ENCODE results near the gene SPDYE1. TPM values are rescaled to one million over a fixed set of nuclear protein-coding genes. Genes with fewer than 3 reads are reported as not detected.
"Not testable (repeated sequence)": the region's sequence is repeated elsewhere in the genome, so short reads cannot be mapped to it uniquely, and the experiment has no call there.

The SPDYE1 gene
- total RNA-seq, 2 donors from 2014 or later, result 0.17 TPM; not detected in 1

DNA sequence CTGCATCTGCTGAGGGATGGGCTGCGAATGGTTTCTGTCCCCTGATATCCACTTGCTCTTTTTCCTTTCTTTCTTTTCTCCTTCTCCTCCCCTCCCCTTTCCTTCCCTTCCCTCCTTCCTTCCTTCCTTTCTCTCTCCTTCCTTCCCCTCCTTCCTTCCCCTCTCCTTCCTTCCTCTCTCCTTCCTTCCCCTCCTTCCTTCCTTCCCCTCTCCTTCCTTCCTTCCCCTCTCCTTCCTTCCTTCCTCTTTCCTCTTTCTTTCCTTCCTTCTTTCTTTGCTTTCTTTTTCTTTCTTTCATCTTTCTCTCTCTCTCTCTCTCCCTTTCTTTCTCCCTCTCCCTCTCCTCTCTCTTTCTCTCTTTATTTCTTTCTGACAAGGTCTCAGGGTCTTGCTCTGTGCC lies 20.2 kb upstream of the SPDYE1 start:
- H3K9me3 ChIP-seq, result no peaks in the 10 kb centered on the region
- H3K36me3 ChIP-seq, result no peaks in the 10 kb centered on the region
- H3K4me1 ChIP-seq (replicated peaks), result no peaks in the 10 kb centered on the region
- no peak overlapping the region for H3K27ac ChIP-seq
- intact Hi-C loops (cut with DNase I), result no loop called here
- no peak overlapping the region for H3K4me3 ChIP-seq
- no peak for DNase-seq (ENCODE audit: low spot score)
- H3K27me3 ChIP-seq (replicated peaks; ENCODE audit: insufficient read depth), result no peaks in the 10 kb centered on the region
- TF ChIP-seq, protein P1, sequence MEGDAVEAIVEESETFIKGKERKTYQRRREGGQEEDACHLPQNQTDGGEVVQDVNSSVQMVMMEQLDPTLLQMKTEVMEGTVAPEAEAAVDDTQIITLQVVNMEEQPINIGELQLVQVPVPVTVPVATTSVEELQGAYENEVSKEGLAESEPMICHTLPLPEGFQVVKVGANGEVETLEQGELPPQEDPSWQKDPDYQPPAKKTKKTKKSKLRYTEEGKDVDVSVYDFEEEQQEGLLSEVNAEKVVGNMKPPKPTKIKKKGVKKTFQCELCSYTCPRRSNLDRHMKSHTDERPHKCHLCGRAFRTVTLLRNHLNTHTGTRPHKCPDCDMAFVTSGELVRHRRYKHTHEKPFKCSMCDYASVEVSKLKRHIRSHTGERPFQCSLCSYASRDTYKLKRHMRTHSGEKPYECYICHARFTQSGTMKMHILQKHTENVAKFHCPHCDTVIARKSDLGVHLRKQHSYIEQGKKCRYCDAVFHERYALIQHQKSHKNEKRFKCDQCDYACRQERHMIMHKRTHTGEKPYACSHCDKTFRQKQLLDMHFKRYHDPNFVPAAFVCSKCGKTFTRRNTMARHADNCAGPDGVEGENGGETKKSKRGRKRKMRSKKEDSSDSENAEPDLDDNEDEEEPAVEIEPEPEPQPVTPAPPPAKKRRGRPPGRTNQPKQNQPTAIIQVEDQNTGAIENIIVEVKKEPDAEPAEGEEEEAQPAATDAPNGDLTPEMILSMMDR (IDR thresholded peaks at IDR 0.05), result no peak
- TF ChIP-seq POLR2A (IDR thresholded peaks at IDR 0.05) (no peak), POLR2AphosphoS5 (IDR thresholded peaks at IDR 0.05) (no peak)
- WGBS, result 85% methylated on average over 1 of the region's 1 CpG

DNA sequence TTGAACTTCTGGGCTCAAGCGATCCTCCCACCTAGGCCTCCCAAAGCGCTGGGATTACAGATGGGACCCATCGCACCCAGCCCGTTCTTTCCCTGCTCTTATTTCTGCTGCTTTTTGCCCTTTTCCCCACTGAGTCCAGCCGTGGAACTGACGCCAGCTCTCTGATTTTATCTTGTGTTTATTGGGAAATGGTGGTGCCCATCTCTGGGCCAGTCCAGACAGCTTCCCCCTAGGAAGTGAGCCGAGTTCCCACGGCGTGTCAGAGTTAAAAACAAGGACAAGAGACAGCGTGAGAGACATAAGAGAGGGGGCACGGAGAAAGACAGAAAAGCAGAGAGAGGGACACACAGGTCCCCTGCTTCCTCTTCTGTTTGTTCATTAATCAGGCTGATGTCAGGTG lies 19.6 kb upstream of the SPDYE1 start:
- peak; percentile 10 for TF ChIP-seq POLR2AphosphoS5 (IDR thresholded peaks at IDR 0.05)
- peak; percentile 25 for DNase-seq (ENCODE audit: low spot score)
- WGBS, result 42% methylated on average over 11 of the region's 11 CpGs
- H3K27ac ChIP-seq; H3K9me3 ChIP-seq; intact Hi-C loops (cut with DNase I); H3K4me1 ChIP-seq (replicated peaks); H3K4me3 ChIP-seq; H3K36me3 ChIP-seq; H3K27me3 ChIP-seq (replicated peaks; ENCODE audit: insufficient read depth): not testable (repeated sequence)

DNA sequence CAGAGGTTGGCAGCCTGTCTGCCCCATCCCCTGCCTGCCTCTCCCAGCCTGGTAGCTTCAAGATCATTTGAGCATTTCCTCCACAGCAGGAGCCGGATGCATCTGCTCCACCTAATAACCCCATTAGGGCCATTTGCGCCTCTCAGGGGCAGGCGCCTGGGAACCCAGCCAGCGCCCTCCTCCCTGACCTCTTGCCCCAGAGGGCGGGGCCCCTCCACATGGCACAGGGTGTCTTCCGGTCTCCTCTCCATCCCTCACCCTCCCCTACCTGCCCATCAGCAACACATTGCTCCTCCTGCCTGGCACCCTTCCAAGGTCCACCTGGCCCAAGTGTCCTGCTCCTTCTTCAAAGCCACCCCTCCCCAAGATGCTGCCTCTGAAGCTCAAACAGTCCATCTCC lies 14.8 kb upstream of the SPDYE1 start:
- H3K27me3 ChIP-seq (replicated peaks; ENCODE audit: insufficient read depth); intact Hi-C loops (cut with DNase I); H3K4me3 ChIP-seq; H3K4me1 ChIP-seq (replicated peaks); DNase-seq (ENCODE audit: low spot score); H3K9me3 ChIP-seq; H3K36me3 ChIP-seq; H3K27ac ChIP-seq: not testable (repeated sequence)
- WGBS, result no CpG with 5 or more reads among the region's 6 CpGs

DNA sequence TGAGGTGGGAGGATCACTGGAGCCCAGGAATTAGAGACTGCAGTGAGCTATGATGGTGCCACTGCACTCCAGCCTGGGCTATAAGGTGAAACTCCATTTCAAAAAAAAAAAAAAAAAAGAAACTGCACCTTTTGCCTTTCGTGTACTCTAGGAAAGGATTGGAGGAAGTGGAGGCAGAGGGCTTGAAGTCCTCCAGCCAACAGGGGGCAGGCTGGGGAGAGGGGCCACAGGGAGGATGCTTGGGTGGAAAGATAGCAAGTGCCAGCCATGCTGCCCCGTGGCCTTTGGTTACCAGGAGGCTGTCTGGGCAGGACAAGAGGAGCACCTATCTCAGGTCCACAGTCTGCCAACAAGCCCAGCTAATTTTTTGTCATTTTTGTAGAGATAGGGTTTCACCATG lies 14.0 kb upstream of the SPDYE1 start:
- H3K27me3 ChIP-seq (replicated peaks; ENCODE audit: insufficient read depth); H3K4me3 ChIP-seq; H3K4me1 ChIP-seq (replicated peaks); DNase-seq (ENCODE audit: low spot score); H3K9me3 ChIP-seq; H3K36me3 ChIP-seq; intact Hi-C loops (cut with DNase I); H3K27ac ChIP-seq: not testable (repeated sequence)
- WGBS, result 77% methylated on average over 1 of the region's 2 CpGs

DNA sequence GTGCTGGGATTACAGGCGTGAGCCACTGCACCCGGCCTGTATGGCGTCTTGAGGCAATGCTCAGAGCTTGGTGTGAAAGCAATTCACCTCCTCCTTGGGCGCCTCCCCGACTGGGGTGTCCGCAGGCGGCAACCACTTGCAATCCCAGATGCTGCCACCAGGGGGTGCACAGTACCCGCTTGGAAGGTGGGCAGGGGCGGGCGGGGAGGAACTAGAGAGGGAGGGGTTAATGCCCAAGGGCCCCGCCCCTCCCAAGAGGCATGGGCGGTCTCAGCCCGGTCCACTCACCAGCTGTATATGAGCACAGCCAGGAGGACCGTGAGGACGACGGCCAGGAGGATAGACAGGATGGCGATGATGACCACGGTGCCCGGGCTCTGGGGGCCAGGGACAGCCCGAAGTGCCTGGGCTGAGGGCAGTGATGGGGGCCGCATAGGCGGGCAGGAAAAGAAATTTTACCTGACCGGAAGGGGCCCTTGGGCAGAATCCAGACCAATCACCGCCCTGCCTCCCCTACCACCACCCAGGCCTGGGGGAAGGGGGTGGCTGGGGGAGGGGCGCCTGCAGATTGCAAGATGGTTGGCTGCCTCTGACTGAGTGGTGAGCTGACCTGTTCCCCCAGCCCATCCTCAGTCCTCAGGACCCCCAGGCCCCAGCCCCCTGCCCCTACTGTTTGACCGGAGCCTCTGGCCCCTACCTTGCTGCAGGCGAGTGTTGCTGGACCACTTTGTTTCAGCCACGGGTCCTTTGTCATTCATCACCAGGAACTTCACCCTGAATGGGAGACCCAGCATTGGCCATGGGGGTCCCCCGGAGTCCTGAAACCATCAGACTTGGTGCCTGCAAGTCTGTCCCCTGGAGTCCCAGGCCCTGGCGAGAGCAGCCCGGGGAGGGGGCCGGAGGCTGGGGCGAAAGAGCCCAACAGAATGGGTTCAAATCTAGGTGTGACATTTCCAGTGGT lies 11.5 kb upstream of the SPDYE1 start:
- H3K4me3 ChIP-seq; H3K27me3 ChIP-seq (replicated peaks; ENCODE audit: insufficient read depth); H3K4me1 ChIP-seq (replicated peaks); intact Hi-C loops (cut with DNase I); H3K27ac ChIP-seq; H3K9me3 ChIP-seq; H3K36me3 ChIP-seq: not testable (repeated sequence)
- 21% methylated on average over 27 of the region's 33 CpGs for WGBS
- TF ChIP-seq, protein P1 (IDR thresholded peaks at IDR 0.05), result peak in 3 of 4 experiments; percentile 14 to 67 (median 38)
- peak; percentile 11 for TF ChIP-seq POLR2AphosphoS5 (IDR thresholded peaks at IDR 0.05)
- peak; percentile 42 for DNase-seq (ENCODE audit: low spot score)

DNA sequence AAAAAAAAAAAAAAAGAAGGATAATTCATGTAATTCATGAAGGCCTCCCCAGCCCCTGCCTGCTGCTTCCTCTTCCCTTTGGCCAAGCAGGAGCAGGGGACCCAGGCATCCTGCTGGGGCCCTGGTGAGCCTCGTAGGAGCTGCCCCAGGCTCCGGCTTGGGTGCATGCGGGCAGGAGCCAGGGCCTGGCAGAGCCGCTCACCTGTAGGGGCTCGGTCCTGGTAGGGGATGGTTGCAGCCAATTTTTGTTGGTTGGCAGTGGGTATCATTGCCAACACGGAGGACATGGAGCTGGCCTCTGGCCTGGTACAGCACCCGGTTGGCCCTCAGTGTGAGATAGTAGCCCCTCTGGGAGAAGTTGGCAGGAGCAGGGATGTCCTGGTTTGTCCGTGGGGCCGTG lies 10.2 kb upstream of the SPDYE1 start:
- DNase-seq (ENCODE audit: low spot score); H3K4me3 ChIP-seq; H3K27me3 ChIP-seq (replicated peaks; ENCODE audit: insufficient read depth); H3K27ac ChIP-seq; H3K36me3 ChIP-seq; H3K9me3 ChIP-seq; intact Hi-C loops (cut with DNase I); H3K4me1 ChIP-seq (replicated peaks): not testable (repeated sequence)
- WGBS, result 80% methylated on average over 1 of the region's 9 CpGs

DNA sequence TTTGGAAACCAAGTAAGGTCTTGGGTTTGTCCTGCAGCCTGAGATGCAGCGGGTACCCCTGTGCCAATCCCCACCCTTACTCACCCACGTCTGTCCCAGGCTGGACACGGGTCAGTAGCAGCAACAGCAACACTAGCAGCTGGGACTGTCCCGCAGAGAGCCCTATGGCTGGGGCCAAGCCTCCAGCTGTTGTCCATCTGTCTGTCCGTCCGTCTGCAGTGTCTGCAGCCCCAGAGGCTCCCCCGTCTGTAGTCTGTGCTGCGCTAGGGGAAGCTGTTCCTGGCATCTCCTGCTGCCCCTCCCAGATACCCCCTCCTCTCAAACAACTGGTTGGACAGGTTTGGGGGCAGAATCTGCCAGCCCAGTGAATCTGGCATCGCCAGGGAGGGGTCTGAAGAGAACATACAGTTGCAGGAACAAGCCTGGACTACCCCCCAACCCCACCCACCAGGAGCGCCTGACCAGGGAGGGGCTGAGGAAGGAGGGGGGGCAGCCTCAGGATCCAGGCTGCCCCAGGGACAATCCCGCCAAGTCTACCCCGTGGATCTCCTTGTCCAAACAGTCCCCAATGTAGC lies 7.6 kb upstream of the SPDYE1 start:
- H3K4me1 ChIP-seq (replicated peaks); intact Hi-C loops (cut with DNase I); H3K9me3 ChIP-seq; H3K27ac ChIP-seq; H3K4me3 ChIP-seq; H3K27me3 ChIP-seq (replicated peaks; ENCODE audit: insufficient read depth); H3K36me3 ChIP-seq: not testable (repeated sequence)
- 41% methylated on average over 9 of the region's 12 CpGs for WGBS
- TF ChIP-seq POLR2AphosphoS5 (IDR thresholded peaks at IDR 0.05), result peak; percentile 33
- DNase-seq (ENCODE audit: low spot score), result peak; percentile 57

DNA sequence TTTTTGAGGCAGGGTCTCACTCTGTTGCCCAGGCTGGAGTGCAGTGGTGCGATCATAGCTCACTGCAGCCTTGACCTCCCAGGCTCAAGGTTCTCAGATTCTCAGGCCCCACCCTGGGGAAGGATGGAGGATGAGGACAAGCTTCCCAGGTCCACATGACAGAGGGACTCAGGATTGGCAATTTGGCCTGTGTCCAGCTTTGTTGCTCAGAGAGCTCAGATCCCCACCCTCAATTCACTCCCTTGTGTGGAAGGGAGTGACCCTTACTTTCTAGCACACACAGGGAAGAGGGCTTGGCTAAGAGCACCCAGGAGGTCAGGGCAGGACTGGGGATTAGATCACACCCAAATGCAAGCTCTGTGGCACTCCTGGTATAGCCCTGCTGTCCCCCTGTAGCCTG lies 6.9 kb upstream of the SPDYE1 start:
- DNase-seq (ENCODE audit: low spot score); H3K36me3 ChIP-seq; H3K9me3 ChIP-seq; H3K27me3 ChIP-seq (replicated peaks; ENCODE audit: insufficient read depth); H3K27ac ChIP-seq; H3K4me1 ChIP-seq (replicated peaks); H3K4me3 ChIP-seq; intact Hi-C loops (cut with DNase I): not testable (repeated sequence)
- WGBS, result 64% methylated on average over 1 of the region's 1 CpG

DNA sequence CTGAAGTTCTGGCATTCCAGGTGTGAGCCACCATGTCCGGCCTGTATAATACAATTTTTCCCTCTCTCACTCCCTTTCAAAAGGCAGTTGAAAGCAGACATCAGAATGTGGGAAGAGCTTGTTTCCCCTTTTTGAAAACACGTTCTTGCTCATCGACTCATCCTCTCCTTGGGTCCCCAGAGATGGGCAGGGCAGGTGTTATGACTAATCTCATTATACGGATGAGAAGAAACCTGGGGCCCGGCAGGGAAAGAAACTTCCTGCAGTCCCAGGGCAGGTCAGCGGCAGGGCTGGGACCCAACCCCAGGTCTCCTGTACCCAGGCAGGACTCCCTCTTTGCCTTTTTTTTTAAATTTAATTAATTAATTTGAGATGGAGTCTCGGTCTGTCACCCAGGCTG lies 4.8 kb upstream of the SPDYE1 start:
- H3K4me1 ChIP-seq (replicated peaks); intact Hi-C loops (cut with DNase I); H3K27me3 ChIP-seq (replicated peaks; ENCODE audit: insufficient read depth); H3K27ac ChIP-seq; H3K9me3 ChIP-seq; H3K36me3 ChIP-seq; H3K4me3 ChIP-seq; DNase-seq (ENCODE audit: low spot score): not testable (repeated sequence)
- 79% methylated on average over 6 of the region's 7 CpGs for WGBS

DNA sequence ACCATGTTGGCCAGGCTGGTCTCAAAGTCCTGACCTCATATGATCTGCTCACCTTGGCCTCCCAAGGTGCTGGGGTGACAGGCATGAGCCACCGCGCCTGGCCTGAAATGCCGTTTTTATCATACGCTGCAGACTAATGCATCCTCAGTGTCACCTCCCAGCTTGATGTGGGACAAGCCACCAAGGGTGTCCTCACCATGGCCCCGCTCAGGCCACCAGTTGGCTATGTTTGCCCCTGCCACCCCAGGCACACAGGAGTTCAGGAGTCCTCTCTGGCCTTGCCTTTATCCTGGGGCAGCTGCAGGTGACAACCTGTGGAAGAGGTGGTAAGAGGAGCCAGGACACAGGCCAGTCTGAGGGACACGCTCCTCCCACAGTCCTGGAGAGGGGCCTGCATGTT lies 3.0 kb upstream of the SPDYE1 start:
- H3K4me1 ChIP-seq (replicated peaks); intact Hi-C loops (cut with DNase I); H3K9me3 ChIP-seq; H3K27me3 ChIP-seq (replicated peaks; ENCODE audit: insufficient read depth); H3K27ac ChIP-seq; H3K36me3 ChIP-seq; DNase-seq (ENCODE audit: low spot score); H3K4me3 ChIP-seq: not testable (repeated sequence)
- 100% methylated on average over 4 of the region's 6 CpGs for WGBS

All from prostate gland (tissue), 2 donors.